Transverse colon (tissue), 4 donors: ENCODE measurements around the gene NFASC. TPM values are rescaled to one million over a fixed set of nuclear protein-coding genes. Genes with fewer than 3 reads are reported as not detected.

Experiments used
- DNase-seq: peaks from one replicate; pipeline ENCODE4 v3.0.0-alpha.2; 2019
- H3K27ac ChIP-seq, 4 donors: fragments of 200-600 bp; sonication (generic); 2 replicates each; pipeline ENCODE4 v1.5.1; 2016 to 2018; ENCODE audit warnings: inconsistent platforms in 4 of 4
- H3K27me3 ChIP-seq: fragments of 200-600 bp; sonication (generic); 2 replicates; pipeline ENCODE4 v1.5.1; 2017; ENCODE audit warnings: inconsistent platforms
- H3K36me3 ChIP-seq, 4 donors: fragments of 200-600 bp; sonication (generic); 2 replicates each; pipeline ENCODE4 v1.5.1; 2017 to 2019; ENCODE audit warnings: inconsistent platforms in 4 of 4
- H3K4me1 ChIP-seq, 4 donors: fragments of 200-600 bp; sonication (generic); 2 replicates each; pipeline ENCODE4 v1.5.1; 2017 to 2020; ENCODE audit warnings: inconsistent platforms in 4 of 4
- H3K4me3 ChIP-seq, 4 donors: fragments of 200-600 bp; sonication (generic); 1 replicate in 1 of 4; 2 replicates in 3 of 4; pipeline versions ENCODE4 v1.5.1 to v1.6.1; 2017 to 2019; ENCODE audit warnings: inconsistent platforms in 4 of 4
- H3K9me3 ChIP-seq, 2 donors: fragments of 200-600 bp; sonication (generic); 2 replicates each; pipeline ENCODE4 v1.5.1; 2017 to 2019; ENCODE audit warnings: inconsistent platforms in 2 of 2
- CTCF ChIP-seq, 5 experiments: fragments of 200-600 bp in 3 of 5; fragments of 450-650 bp in 2 of 5; sonication (generic) in 3 of 5; IDR thresholded peaks; 1 replicate in 2 of 5; 2 replicates in 3 of 5; pipeline ENCODE4 v1.5.1; 2016 to 2017; ENCODE audit warnings: antibody characterized with exemption in 5 of 5, inconsistent platforms in 3 of 5, mild to moderate bottlenecking in 2 of 5, moderate library complexity in 1 of 5
- EP300 ChIP-seq: sonication (generic); formaldehyde crosslinking; IDR thresholded peaks from one replicate; pipeline ENCODE4 v1.6.1; 2017; ENCODE audit warnings: antibody characterized with exemption, low read depth
- POLR2A ChIP-seq: fragments of 450-650 bp; IDR thresholded peaks from one replicate; pipeline ENCODE4 v1.6.1; 2016; ENCODE audit warnings: antibody characterized with exemption, mild to moderate bottlenecking, moderate library complexity
- POLR2AphosphoS5 ChIP-seq, 3 donors: sonication (generic); formaldehyde crosslinking; IDR thresholded peaks; one replicate each; pipeline ENCODE4 v1.6.1; 2016; ENCODE audit warnings: antibody characterized with exemption in 3 of 3
- WGBS, 2 donors: methylation state at CpG; one replicate each; pipeline ENCODE4 v1.1.5; 2018; ENCODE audit warnings: low coverage in 1 of 2; 5-methylcytosine and 5-hydroxymethylcytosine counted together
- in situ Hi-C, 4 donors: fragments of 200-750 bp; cut with MboI; loops; one replicate each; pipeline versions ENCODE4 v1.15.0 to v1.15.1; 2017; ENCODE audit warnings: low sequenced_read_pairs in 3 of 4, low pct_ligation_motif_present in 1 of 4, low pct_unique_long_range_greater_than_20kb in 1 of 4
- intact Hi-C: fragments of 100-400 bp; cut with DNase I; formaldehyde crosslinking; loops from one replicate; pipeline ENCODE4 v1.15.1; 2023; ENCODE audit warnings: low total_unique reads
- total RNA-seq, 4 donors: library from RNA; depleted of rRNA; stranded (reverse); fragments of >200 nt; gene quantifications; one replicate each; pipeline ENCODE4 v1.1.0, GENCODE V29; 2016

Gene NFASC
- total RNA-seq, 4 donors from 2014 or later, result 11.3 to 48.8 (median 13.4) TPM

- Histone ChIP-seq H3K4me1 (peaks cover 0 to 7% (median 2%) of the 10 kb centered on the region in 4 donors), H3K27ac (no peak overlapping the region), H3K27me3 (no peaks in the 10 kb centered on the region), H3K9me3 (no peaks in the 10 kb centered on the region), H3K4me3 (no peak overlapping the region), H3K36me3 (no peaks in the 10 kb centered on the region)
- in situ Hi-C loops, result loop anchor here in 3 of 4 donors (25.0 kb wide), 2 partner anchors 117 to 367 kb away; no protein-coding TSS in a partner anchor
- no peak for DNase-seq
- 65 to 77% methylated on average over 5 to 8 of the region's 8 CpGs for WGBS, 2 donors
- intact Hi-C loops, result no loop called here
- TF ChIP-seq EP300, result no peak
- TF ChIP-seq POLR2AphosphoS5 (IDR thresholded peaks at IDR 0.05), result no peak
- no peak for TF ChIP-seq CTCF (IDR thresholded peaks at IDR 0.05)
- TF ChIP-seq POLR2A, result no peak
These were observed 58.2 kb downstream of the NFASC start for GRCh38 chr1:204928671-204929486.

DNA sequence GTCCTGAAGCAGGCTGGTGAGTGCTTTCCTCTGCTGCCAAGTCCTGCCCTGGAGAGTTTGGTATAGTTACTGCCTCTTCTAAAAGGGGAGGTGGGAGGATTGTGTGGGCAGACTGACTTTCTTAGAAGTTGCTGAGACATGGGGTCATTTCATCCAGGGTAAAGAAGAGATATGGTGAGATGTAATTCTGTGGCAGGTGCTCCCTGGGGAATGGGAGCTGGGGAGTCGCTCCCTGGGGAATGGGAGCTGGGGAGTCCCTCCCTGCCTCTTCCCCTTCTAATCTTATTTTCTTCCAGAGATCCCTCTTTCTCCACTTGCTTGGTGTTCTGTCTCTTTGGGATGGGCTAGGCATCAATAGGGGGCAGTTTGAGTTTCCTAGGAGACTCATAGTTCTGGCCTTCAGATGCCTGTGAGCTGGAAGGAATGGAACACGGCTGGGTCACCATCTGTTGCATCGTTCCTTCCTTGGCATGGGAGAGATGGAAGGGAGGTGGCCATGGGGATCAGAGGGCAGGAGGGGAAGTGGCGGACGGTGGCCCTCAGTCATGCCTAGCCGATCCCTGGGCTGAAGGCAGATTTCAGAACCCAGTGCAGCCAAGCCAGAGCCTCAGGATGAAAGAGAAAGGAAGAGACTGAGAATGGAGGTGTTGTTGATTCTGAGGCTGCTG, 59.0 kb downstream of the NFASC start:
- DNase-seq, result no peak
- intact Hi-C loops (no loop called here), in situ Hi-C loops (loop anchor here in 3 of 4 donors (25.0 kb wide), 2 partner anchors 117 to 367 kb away; no protein-coding TSS in a partner anchor)
- H3K9me3 ChIP-seq, result no peaks in the 10 kb centered on the region
- H3K36me3 ChIP-seq, result no peaks in the 10 kb centered on the region
- no peak for TF ChIP-seq EP300
- H3K4me1 ChIP-seq, result peaks cover 0 to 2% (median 0%) of the 10 kb centered on the region in 4 donors
- H3K4me3 ChIP-seq, result no peak overlapping the region
- H3K27me3 ChIP-seq, result no peaks in the 10 kb centered on the region
- 73 to 85% methylated on average over 6 of the region's 6 CpGs for WGBS, 2 donors
- H3K27ac ChIP-seq, result no peak overlapping the region

- Histone ChIP-seq H3K4me1 (no peaks in the 10 kb centered on the region), H3K36me3 (no peaks in the 10 kb centered on the region), H3K4me3 (no peak overlapping the region), H3K27me3 (no peaks in the 10 kb centered on the region), H3K27ac (no peak overlapping the region), H3K9me3 (no peaks in the 10 kb centered on the region)
- WGBS, 2 donors, result 59 to 74% methylated on average over 3 of the region's 3 CpGs
- TF ChIP-seq POLR2AphosphoS5 (IDR thresholded peaks at IDR 0.05), result no peak
- DNase-seq, result no peak
- in situ Hi-C loops (loop anchor here in 3 of 4 donors (25.0 kb wide), 2 partner anchors 118 to 368 kb away; no protein-coding TSS in a partner anchor), intact Hi-C loops (no loop called here)
These were observed 59.5 kb downstream of the NFASC start for GRCh38 chr1:204930155-204930523.

GRCh38 chr1:204931313-204931712, 60.7 kb downstream of the NFASC start:
- WGBS, 2 donors, result 90 to 96% methylated on average over 1 of the region's 1 CpG
- H3K4me3 ChIP-seq, result no peak overlapping the region
- no peaks in the 10 kb centered on the region for H3K4me1 ChIP-seq
- no peaks in the 10 kb centered on the region for H3K36me3 ChIP-seq
- intact Hi-C loops (no loop called here), in situ Hi-C loops (loop anchor here in 3 of 4 donors (25.0 kb wide), 2 partner anchors 119 to 369 kb away; no protein-coding TSS in a partner anchor)
- TF ChIP-seq EP300 (no peak), CTCF (IDR thresholded peaks at IDR 0.05) (no peak), POLR2A (no peak), POLR2AphosphoS5 (IDR thresholded peaks at IDR 0.05) (no peak)
- no peak overlapping the region for H3K27ac ChIP-seq
- H3K27me3 ChIP-seq, result no peaks in the 10 kb centered on the region
- no peaks in the 10 kb centered on the region for H3K9me3 ChIP-seq
- DNase-seq, result no peak
